Endometrium (tissue), 2 donors: ENCODE measurements around the gene GTF2A1L.
"Not testable (repeated sequence)": the region's sequence is repeated elsewhere in the genome, so short reads cannot be mapped to it uniquely, and the experiment has no call there.

Source experiments
- FAIRE-seq: peaks from 2 replicates; lab custom pipeline; 2012; peaks lifted over from hg19 to GRCh38; lab: Jason Lieb, UNC
- donor health status: control.
- donor health status: control.

Gene GTF2A1L

GRCh38 chr2:48617618-48618017, at the start of gene GTF2A1L:
Gene GTF2A1L, plus strand, starts transcription at chr2:48617856. Its CDS starts 19 bp downstream, at chr2:48617875.
- no peak for FAIRE-seq

- FAIRE-seq: no peak
These were observed 49.1 kb upstream of the GTF2A1L start for GRCh38 chr2:48568547-48568946.

GRCh38 chr2:48569433-48569832, 48.2 kb upstream of the GTF2A1L start:
- no peak for FAIRE-seq

- no peak for FAIRE-seq
These were observed 44.8 kb upstream of the GTF2A1L start for GRCh38 chr2:48572816-48573215.

- no peak for FAIRE-seq
These were observed 43.0 kb upstream of the GTF2A1L start for GRCh38 chr2:48574353-48575287.

GRCh38 chr2:48578313-48578712, 39.3 kb upstream of the GTF2A1L start:
- no peak for FAIRE-seq

GRCh38 chr2:48583961-48584360, 33.7 kb upstream of the GTF2A1L start:
- FAIRE-seq: no peak

GRCh38 chr2:48584551-48584950, 33.1 kb upstream of the GTF2A1L start:
- FAIRE-seq: no peak

GRCh38 chr2:48586433-48586832, 31.2 kb upstream of the GTF2A1L start:
- no peak for FAIRE-seq

GRCh38 chr2:48587560-48587959, 30.1 kb upstream of the GTF2A1L start:
- FAIRE-seq: no peak

GRCh38 chr2:48587961-48588360, 29.7 kb upstream of the GTF2A1L start:
- no peak for FAIRE-seq

GRCh38 chr2:48588745-48589144, 28.9 kb upstream of the GTF2A1L start:
- FAIRE-seq: no peak

GRCh38 chr2:48589170-48589767, 28.4 kb upstream of the GTF2A1L start:
- peak; percentile 68 for FAIRE-seq

- no peak for FAIRE-seq
These were observed 27.6 kb upstream of the GTF2A1L start for GRCh38 chr2:48590017-48590416.

- FAIRE-seq: no peak
These were observed 25.6 kb upstream of the GTF2A1L start for GRCh38 chr2:48592067-48592466.

- FAIRE-seq: not testable (repeated sequence)
These were observed 20.9 kb upstream of the GTF2A1L start for GRCh38 chr2:48596751-48597150.

GRCh38 chr2:48597492-48597891, 20.2 kb upstream of the GTF2A1L start:
- FAIRE-seq: no peak

GRCh38 chr2:48600204-48600813, 17.3 kb upstream of the GTF2A1L start:
- FAIRE-seq: peak; percentile 74

- no peak for FAIRE-seq
These were observed 16.7 kb upstream of the GTF2A1L start for GRCh38 chr2:48600917-48601316.

GRCh38 chr2:48601349-48601748, 16.3 kb upstream of the GTF2A1L start:
- no peak for FAIRE-seq

GRCh38 chr2:48605482-48606175, 12.0 kb upstream of the GTF2A1L start:
- no peak for FAIRE-seq

GRCh38 chr2:48607307-48608014, 10.2 kb upstream of the GTF2A1L start:
- no peak for FAIRE-seq
